Right cardiac atrium (tissue), 5 donors: ENCODE data around the gene NANOS2. TPM values are rescaled to one million over a fixed set of nuclear protein-coding genes. Genes with fewer than 3 reads are reported as not detected.

Experiments
- ATAC-seq, 2 donors: fragments of 200-7000 bp; cut with Tn5 transposase; one replicate each; pipeline versions ENCODE4 v1.8.0 to v1.9.1; 2020; ENCODE audit warnings: moderate library complexity in 2 of 2, mild to moderate bottlenecking in 1 of 2
- DNase-seq, 3 donors: peaks; one replicate each; pipeline ENCODE4 v3.0.0-alpha.2; 2020
- H3K27ac ChIP-seq: one replicate; pipeline ENCODE4 v1.5.1; 2013; ENCODE audit warnings: mild to moderate bottlenecking, low read length, control low read depth, moderate library complexity
- H3K27me3 ChIP-seq: one replicate; pipeline ENCODE4 v1.6.1; 2013; ENCODE audit not compliant: control insufficient read depth, insufficient read depth
- H3K4me1 ChIP-seq: one replicate; pipeline ENCODE4 v1.6.1; 2013; ENCODE audit warnings: low read length; ENCODE audit not compliant: control insufficient read depth, insufficient read depth
- H3K4me3 ChIP-seq: one replicate; pipeline ENCODE4 v1.5.1; 2013; ENCODE audit warnings: low read length, control low read depth
- H3K9me3 ChIP-seq: one replicate; pipeline ENCODE4 v1.6.1; 2013; ENCODE audit warnings: low read length; ENCODE audit not compliant: control insufficient read depth
- WGBS: extraction: QIAGEN DNeasy Blood & Tissue Kit; methylation state at CpG from one replicate; pipeline ENCODE4 v1.1.7; 2013; 5-methylcytosine and 5-hydroxymethylcytosine counted together
- intact Hi-C, 4 donors: fragments of 100-400 bp; cut with DNase I; formaldehyde crosslinking; loops; one replicate each; pipeline versions ENCODE4 v1.11.0 to v1.14.0; 2022 to 2023
- polyA plus RNA-seq: library from polyadenylated mRNA; stranded (reverse); fragments of 200-250 nt; gene quantifications from one replicate; pipeline ENCODE4 v1.2.3, GENCODE V29; 2013
- total RNA-seq, 4 donors: library from RNA; stranded (reverse); fragmentation: NEBNext Ultra II Directional; extraction: Animal tissue kit (Norgen Biotek cat#: 25700); gene quantifications; one replicate each; pipeline ENCODE4 v1.2.1, GENCODE V29; 2021
- donor health status: healthy with polysubstance abuse.
- donor health status: DM: no; HTN: yes; CAD: no.
- donor health status: DM: no; HTN: no; CAD: no.
- donor health status: DM: no; HTN: yes; CAD: no; lungs with severe emphysema.
- donor health status: DM: yes; HTN: yes; CAD: no.

NANOS2 gene
- total and polyA plus RNA-seq, 5 donors: not detected

GRCh38 chr19:45890877-45891276, 23.7 kb downstream of the NANOS2 start:
- no peak for ATAC-seq
- no peaks in the 10 kb centered on the region for H3K9me3 ChIP-seq
- H3K4me1 ChIP-seq: no peaks in the 10 kb centered on the region
- H3K27me3 ChIP-seq: no peaks in the 10 kb centered on the region
- 82% methylated on average over 17 of the region's 17 CpGs for WGBS
- no peak overlapping the region for H3K27ac ChIP-seq
- peak in 1 of 3 donors; percentile 39 for DNase-seq
- intact Hi-C loops: no loop called here
- no peak overlapping the region for H3K4me3 ChIP-seq

GRCh38 chr19:45889210-45889885, 25.2 kb downstream of the NANOS2 start:
- Histone ChIP-seq H3K4me1 (peaks cover 2% of the 10 kb centered on the region), H3K27me3 (no peaks in the 10 kb centered on the region), H3K27ac (no peak overlapping the region), H3K4me3 (no peak overlapping the region), H3K9me3 (no peaks in the 10 kb centered on the region)
- DNase-seq (no peak), ATAC-seq (no peak)
- WGBS: 67% methylated on average over 6 of the region's 6 CpGs
- intact Hi-C loops: no loop called here

GRCh38 chr19:45887200-45887710, 27.3 kb downstream of the NANOS2 start:
- Histone ChIP-seq H3K4me3 (peak overlapping the region; percentile 75), H3K9me3 (no peaks in the 10 kb centered on the region), H3K4me1 (peaks cover 4% of the 10 kb centered on the region), H3K27ac (peak overlapping the region; percentile 73), H3K27me3 (no peaks in the 10 kb centered on the region)
- ATAC-seq: no peak
- peak in 2 of 3 donors; percentile 30 to 65 for DNase-seq
- intact Hi-C loops: no loop called here
- WGBS: 48% methylated on average over 10 of the region's 10 CpGs

GRCh38 chr19:45886427-45887199, 28.0 kb downstream of the NANOS2 start:
- H3K4me3 ChIP-seq: peak overlapping the region; percentile 75
- H3K27ac ChIP-seq: peak overlapping the region; percentile 73
- DNase-seq: peak; percentile 91 to 96 (median 95)
- no peaks in the 10 kb centered on the region for H3K9me3 ChIP-seq
- intact Hi-C loops: no loop called here
- H3K4me1 ChIP-seq: peaks cover 4% of the 10 kb centered on the region
- H3K27me3 ChIP-seq: no peaks in the 10 kb centered on the region
- ATAC-seq: peak; percentile 92
- WGBS: 1% methylated on average over 32 of the region's 32 CpGs

- intact Hi-C loops: no loop called here
Measured at GRCh38 chr19:45885556-45886426, 28.8 kb downstream of the NANOS2 start, which contains the start of gene IRF2BP1. Gene IRF2BP1 (minus strand): TSS chr19:45886141. CDS start chr19:45885774, 367 bp downstream.

GRCh38 chr19:45884682-45885555, 29.7 kb downstream of the NANOS2 start:
- intact Hi-C loops: no loop called here
- WGBS: 56% methylated on average over 72 of the region's 72 CpGs
- DNase-seq (peak; percentile 47 to 68 (median 68)), ATAC-seq (peak in 1 of 2 donors; percentile 3)
- Histone ChIP-seq H3K27ac (peak overlapping the region; percentile 63), H3K4me3 (peak overlapping the region; percentile 75), H3K4me1 (peaks cover 4% of the 10 kb centered on the region), H3K9me3 (no peaks in the 10 kb centered on the region), H3K27me3 (no peaks in the 10 kb centered on the region)

More at GRCh38 chr19:45885556-45886426, 28.8 kb downstream of the NANOS2 start, which contains the start of gene IRF2BP1:
- Histone ChIP-seq H3K27ac (peak within 1 kb of the TSS; percentile 73), H3K9me3 (no peaks in the 10 kb centered on the region), H3K27me3 (no peaks in the 10 kb centered on the region), H3K4me3 (peak within 1 kb of the TSS; percentile 75), H3K4me1 (peaks cover 4% of the 10 kb centered on the region)
- under 1% methylated on average over 107 of the region's 107 CpGs for WGBS
- ATAC-seq (peak; percentile 85 to 89), DNase-seq (peak; percentile 94 to 97 (median 96))

GRCh38 chr19:45883881-45884681, 30.5 kb downstream of the NANOS2 start:
- peaks cover 4% of the 10 kb centered on the region for H3K4me1 ChIP-seq

GRCh38 chr19:45883586-45883880, 31.0 kb downstream of the NANOS2 start:
- H3K27me3 ChIP-seq: no peaks in the 10 kb centered on the region
- no peaks in the 10 kb centered on the region for H3K9me3 ChIP-seq
- no peak for DNase-seq
- peaks cover 4% of the 10 kb centered on the region for H3K4me1 ChIP-seq
- no peak for ATAC-seq
- H3K27ac ChIP-seq: no peak overlapping the region
- WGBS: 32% methylated on average over 5 of the region's 5 CpGs
- no peak overlapping the region for H3K4me3 ChIP-seq
- intact Hi-C loops: no loop called here

More at GRCh38 chr19:45883881-45884681, 30.5 kb downstream of the NANOS2 start:
- 89% methylated on average over 57 of the region's 57 CpGs for WGBS
- Histone ChIP-seq H3K27ac (no peak overlapping the region), H3K9me3 (no peaks in the 10 kb centered on the region), H3K27me3 (no peaks in the 10 kb centered on the region), H3K4me3 (no peak overlapping the region)
- peak in 2 of 3 donors; percentile 57 to 71 for DNase-seq
- intact Hi-C loops: no loop called here
- ATAC-seq: no peak

GRCh38 chr19:45882652-45883585, 31.7 kb downstream of the NANOS2 start:
- intact Hi-C loops: no loop called here
- no peak for ATAC-seq
- H3K4me1 ChIP-seq: peaks cover 4% of the 10 kb centered on the region
- WGBS: 21% methylated on average over 47 of the region's 47 CpGs
- H3K4me3 ChIP-seq: no peak overlapping the region
- DNase-seq: peak; percentile 79 to 92 (median 89)
- H3K27me3 ChIP-seq: no peaks in the 10 kb centered on the region
- no peak overlapping the region for H3K27ac ChIP-seq
- H3K9me3 ChIP-seq: no peaks in the 10 kb centered on the region
